ENCODE data around the gene FAM13C.

FAM13C gene

GRCh38 chr10:59342000-59342399, 20.3 kb downstream of the FAM13C start:
- CTCF ChIA-PET, result no interaction called here

More at GRCh38 chr10:59342000-59342399, 20.3 kb downstream of the FAM13C start:
- no peak overlapping the region for H3K27ac ChIP-seq (ENCODE audit: extremely low read depth, low read depth, low read length)
- H3K9me3 ChIP-seq (ENCODE audit: control insufficient read depth, insufficient read depth, low read depth, low read length), result no peaks in the 10 kb centered on the region
- H3K36me3 ChIP-seq (ENCODE audit: control insufficient read depth in 2 of 2, insufficient read depth in 1 of 2, low read length in 2 of 2), result no peaks in the 10 kb centered on the region
- no peak for TF ChIP-seq ZNF561 (tag by site-specific recombination; IDR thresholded peaks at IDR 0.05; ENCODE audit: borderline replicate concordance)
- TF ChIP-seq ZNF580 (tag by site-specific recombination; IDR thresholded peaks at IDR 0.05), result no peak
- TF ChIP-seq RBAK (tag by site-specific recombination; IDR thresholded peaks at IDR 0.05), result no peak
- no peak for TF ChIP-seq ZBTB6 (tag by site-specific recombination; IDR thresholded peaks at IDR 0.05)
- no peak for TF ChIP-seq PRDM10 (tag by site-specific recombination; IDR thresholded peaks at IDR 0.05)
- TF ChIP-seq ZNF184 (tag by site-specific recombination; IDR thresholded peaks at IDR 0.05), result no peak
- no peak for TF ChIP-seq REST (tag by site-specific recombination; IDR thresholded peaks at IDR 0.05)
- no peak for TF ChIP-seq HOXC10 (CRISPR knock-in tag; IDR thresholded peaks at IDR 0.05)
- TF ChIP-seq ZNF529 (tag by site-specific recombination; IDR thresholded peaks at IDR 0.05; ENCODE audit: insufficient replicate concordance), result no peak
- TF ChIP-seq REPIN1 (tag by site-specific recombination; IDR thresholded peaks at IDR 0.05; ENCODE audit: low read depth), result no peak
- no peak for TF ChIP-seq ZNF266 (tag by site-specific recombination; IDR thresholded peaks at IDR 0.05; ENCODE audit: low read depth)
- H3K4me3 ChIP-seq (ENCODE audit: low read depth, low read length), result no peak overlapping the region
- peaks cover 2% of the 10 kb centered on the region; the same call in 1 of the 2 replicates for H3K4me1 ChIP-seq (ENCODE audit: control insufficient read depth, insufficient read depth, low read length)
- POLR2A ChIA-PET, result no interaction called here

Data from HEK293 (cell line).